ENCODE data around the gene CEACAM19.

DNA sequence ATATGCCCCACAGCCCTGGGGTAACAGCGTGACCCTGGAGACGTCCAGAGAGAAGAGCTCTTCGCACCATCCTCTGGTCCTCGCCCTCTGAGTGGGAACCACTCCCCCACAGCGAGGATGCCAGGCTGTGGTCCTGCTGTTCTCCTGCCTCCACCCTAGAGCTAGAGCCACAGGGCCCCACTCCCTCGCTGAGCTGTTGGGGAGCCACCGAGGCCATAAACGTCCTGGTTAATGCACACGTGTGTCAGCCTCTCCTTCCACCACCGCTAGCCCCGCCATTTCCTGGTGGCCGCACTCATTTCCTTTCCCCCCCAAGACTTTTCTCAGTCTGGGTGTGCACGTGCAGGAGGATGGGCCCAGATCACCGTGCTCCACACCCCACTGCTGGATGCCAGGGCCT is 39.2 kb downstream of the CEACAM19 start:
- TF ChIP-seq POLR2AphosphoS5 (IDR thresholded peaks at IDR 0.05; ENCODE audit: low read depth, low read length) (no peak), FOSL1 (IDR thresholded peaks at IDR 0.05; ENCODE audit: insufficient read depth, low read depth, low read length) (no peak), MAX (IDR thresholded peaks at IDR 0.05) (no peak)
- TF ChIP-seq, protein P1, sequence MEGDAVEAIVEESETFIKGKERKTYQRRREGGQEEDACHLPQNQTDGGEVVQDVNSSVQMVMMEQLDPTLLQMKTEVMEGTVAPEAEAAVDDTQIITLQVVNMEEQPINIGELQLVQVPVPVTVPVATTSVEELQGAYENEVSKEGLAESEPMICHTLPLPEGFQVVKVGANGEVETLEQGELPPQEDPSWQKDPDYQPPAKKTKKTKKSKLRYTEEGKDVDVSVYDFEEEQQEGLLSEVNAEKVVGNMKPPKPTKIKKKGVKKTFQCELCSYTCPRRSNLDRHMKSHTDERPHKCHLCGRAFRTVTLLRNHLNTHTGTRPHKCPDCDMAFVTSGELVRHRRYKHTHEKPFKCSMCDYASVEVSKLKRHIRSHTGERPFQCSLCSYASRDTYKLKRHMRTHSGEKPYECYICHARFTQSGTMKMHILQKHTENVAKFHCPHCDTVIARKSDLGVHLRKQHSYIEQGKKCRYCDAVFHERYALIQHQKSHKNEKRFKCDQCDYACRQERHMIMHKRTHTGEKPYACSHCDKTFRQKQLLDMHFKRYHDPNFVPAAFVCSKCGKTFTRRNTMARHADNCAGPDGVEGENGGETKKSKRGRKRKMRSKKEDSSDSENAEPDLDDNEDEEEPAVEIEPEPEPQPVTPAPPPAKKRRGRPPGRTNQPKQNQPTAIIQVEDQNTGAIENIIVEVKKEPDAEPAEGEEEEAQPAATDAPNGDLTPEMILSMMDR (IDR thresholded peaks at IDR 0.05; ENCODE audit: control extremely low read depth in 1 of 3, insufficient read depth in 1 of 3, low read depth in 1 of 3, low read length in 3 of 3) = no peak
